ENCODE results near the gene TACC3.

TACC3 gene

GRCh38 chr4:1783970-1784369, 62.6 kb downstream of the TACC3 start:
- DNase-seq (ENCODE audit: low read depth): no peak

GRCh38 chr4:1784395-1784788, 63.1 kb downstream of the TACC3 start:
- DNase-seq (ENCODE audit: low read depth): no peak
- H3K4me3 ChIP-seq (replicated peaks; ENCODE audit: low read depth, low read length): no peak overlapping the region
- TF ChIP-seq, protein P1, sequence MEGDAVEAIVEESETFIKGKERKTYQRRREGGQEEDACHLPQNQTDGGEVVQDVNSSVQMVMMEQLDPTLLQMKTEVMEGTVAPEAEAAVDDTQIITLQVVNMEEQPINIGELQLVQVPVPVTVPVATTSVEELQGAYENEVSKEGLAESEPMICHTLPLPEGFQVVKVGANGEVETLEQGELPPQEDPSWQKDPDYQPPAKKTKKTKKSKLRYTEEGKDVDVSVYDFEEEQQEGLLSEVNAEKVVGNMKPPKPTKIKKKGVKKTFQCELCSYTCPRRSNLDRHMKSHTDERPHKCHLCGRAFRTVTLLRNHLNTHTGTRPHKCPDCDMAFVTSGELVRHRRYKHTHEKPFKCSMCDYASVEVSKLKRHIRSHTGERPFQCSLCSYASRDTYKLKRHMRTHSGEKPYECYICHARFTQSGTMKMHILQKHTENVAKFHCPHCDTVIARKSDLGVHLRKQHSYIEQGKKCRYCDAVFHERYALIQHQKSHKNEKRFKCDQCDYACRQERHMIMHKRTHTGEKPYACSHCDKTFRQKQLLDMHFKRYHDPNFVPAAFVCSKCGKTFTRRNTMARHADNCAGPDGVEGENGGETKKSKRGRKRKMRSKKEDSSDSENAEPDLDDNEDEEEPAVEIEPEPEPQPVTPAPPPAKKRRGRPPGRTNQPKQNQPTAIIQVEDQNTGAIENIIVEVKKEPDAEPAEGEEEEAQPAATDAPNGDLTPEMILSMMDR (IDR thresholded peaks at IDR 0.05; ENCODE audit: low read length, missing control alignments): no peak

More at GRCh38 chr4:1783970-1784369, 62.6 kb downstream of the TACC3 start:
- TF ChIP-seq, protein P1 (IDR thresholded peaks at IDR 0.05; ENCODE audit: low read length, missing control alignments): no peak
- H3K4me3 ChIP-seq (replicated peaks; ENCODE audit: low read depth, low read length): no peak overlapping the region

DNA sequence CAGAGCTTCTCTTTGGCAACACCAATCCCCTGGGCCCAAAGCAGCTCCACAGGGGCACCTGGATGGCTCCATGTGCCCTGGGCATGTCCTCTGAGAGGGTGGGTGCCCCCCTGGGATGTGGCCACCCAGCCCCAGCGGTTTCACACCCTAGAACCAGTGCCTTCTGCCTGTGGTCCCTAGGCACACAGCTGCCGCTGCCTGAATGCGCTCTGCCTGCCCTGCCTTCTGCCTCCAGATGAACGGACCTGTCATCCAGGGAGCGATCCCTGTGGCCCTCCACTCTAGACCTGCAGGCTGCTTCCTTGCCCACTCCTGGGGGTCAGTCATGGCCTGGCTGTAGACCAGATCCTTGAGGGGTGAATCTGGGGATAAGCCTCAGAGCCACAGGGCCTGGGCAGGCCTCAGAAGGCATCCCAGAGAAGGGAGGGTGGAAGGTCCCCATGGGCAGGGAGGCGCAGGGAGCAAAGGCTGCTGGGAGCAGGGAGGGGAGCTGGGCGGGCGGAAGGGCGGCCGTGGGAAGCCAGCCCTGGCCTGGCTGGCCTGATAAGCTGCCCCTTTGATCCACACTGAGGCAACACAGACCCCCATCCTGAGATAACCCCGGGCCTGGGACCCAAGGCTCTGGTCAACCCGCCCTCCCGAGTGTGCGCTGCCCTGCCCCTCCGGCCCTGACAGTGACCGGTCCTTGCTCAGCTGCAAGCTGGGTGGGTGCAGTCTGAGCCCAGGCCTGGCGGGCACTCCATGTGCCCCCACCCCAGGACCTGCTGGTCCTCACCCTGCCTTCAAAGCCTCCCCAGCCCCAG, 63.7 kb downstream of the TACC3 start:
- no peak overlapping the region for H3K4me3 ChIP-seq (replicated peaks; ENCODE audit: low read depth, low read length)
- no peak for DNase-seq (ENCODE audit: low read depth)
- TF ChIP-seq, protein P1 (IDR thresholded peaks at IDR 0.05; ENCODE audit: low read length, missing control alignments): no peak

DNA sequence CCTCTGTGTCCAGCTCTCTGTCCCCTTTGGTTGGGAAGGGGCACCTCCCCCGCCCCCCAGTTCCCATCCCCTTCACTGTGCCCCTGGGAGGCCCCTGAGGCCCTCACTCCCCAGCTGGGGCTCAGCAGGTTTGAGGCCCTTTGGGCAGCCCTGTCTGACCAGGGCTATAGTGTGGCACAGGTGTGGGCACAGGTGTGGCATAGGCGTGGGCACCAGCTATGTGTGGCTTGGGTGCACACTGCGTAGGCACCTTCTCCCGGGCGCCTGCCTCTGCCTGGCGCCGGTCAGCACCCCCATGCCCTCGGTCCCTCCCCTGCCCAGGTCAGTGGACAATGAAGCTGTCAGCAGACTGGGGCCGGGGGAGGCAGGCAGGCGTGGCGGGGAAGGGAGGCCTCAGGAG, 64.3 kb downstream of the TACC3 start:
- DNase-seq (ENCODE audit: low read depth): no peak
- H3K4me3 ChIP-seq (replicated peaks; ENCODE audit: low read depth, low read length): no peak overlapping the region
- TF ChIP-seq, protein P1 (IDR thresholded peaks at IDR 0.05; ENCODE audit: low read length, missing control alignments): no peak

DNA sequence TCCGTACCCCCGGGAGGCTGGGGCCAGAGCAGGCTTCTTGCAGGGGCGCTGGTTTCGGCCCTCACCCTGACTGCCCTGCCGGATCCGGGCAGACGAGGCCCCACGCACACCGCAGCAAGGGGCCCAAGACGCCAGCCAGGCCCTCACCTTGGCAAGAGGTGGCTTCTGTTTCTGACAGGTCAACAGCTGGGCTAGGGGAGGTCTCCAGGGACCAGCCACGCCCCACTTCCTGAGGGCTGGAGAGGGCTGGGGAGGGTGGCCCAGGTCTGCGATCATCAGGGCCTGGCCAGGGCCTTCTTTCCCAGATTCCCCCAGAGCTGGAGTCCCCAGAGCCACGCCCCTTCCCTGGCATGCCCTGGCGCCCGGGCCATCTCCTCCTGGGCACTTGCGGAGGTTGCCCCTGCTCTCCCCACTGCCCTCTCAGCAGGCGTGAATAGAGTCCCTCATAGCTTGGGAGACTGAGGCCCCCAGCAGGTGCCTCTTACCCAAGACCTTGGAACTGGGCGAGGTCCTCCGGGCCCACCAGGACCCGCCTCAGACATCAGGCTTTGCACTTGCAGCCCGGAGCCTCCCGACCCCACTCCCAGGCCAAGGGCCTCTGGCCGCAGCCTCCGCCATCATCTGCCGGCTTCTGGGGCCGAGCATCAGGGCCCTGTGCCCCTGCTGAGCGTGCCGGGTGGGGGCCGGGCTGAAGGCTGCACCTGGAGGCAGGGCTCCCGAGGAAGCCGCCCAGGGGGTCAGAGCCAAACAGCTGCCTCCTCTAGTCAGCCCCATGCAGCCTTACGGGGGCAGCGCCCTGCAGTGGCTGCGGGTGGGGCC, 65.4 kb downstream of the TACC3 start:
- no peak for DNase-seq (ENCODE audit: low read depth)
- TF ChIP-seq, protein P1 (IDR thresholded peaks at IDR 0.05; ENCODE audit: low read length, missing control alignments): no peak
- H3K4me3 ChIP-seq (replicated peaks; ENCODE audit: low read depth, low read length): no peak overlapping the region

- H3K4me3 ChIP-seq (replicated peaks; ENCODE audit: low read depth, low read length): no peak overlapping the region
- no peak for DNase-seq (ENCODE audit: low read depth)
- TF ChIP-seq, protein P1 (IDR thresholded peaks at IDR 0.05; ENCODE audit: low read length, missing control alignments): no peak
Observed at GRCh38 chr4:1787411-1788077, 66.2 kb downstream of the TACC3 start.
